Suprapubic skin (tissue), 3 donors: ENCODE data around the gene ZNF491.

Experiments
- CTCF ChIP-seq, 2 donors: fragments of 200-600 bp in 1 of 2; fragments of 450-650 bp in 1 of 2; sonication (generic) in 1 of 2; IDR thresholded peaks; one replicate each; pipeline ENCODE4 v1.5.1; 2016 to 2019; ENCODE audit warnings: antibody characterized with exemption in 2 of 2, mild to moderate bottlenecking in 1 of 2, moderate library complexity in 1 of 2
- POLR2AphosphoS5 ChIP-seq, 3 donors: sonication (generic); formaldehyde crosslinking; IDR thresholded peaks; one replicate each; pipeline ENCODE4 v1.6.1; 2017; ENCODE audit warnings: antibody characterized with exemption in 3 of 3

GRCh38 chr19:11784356-11784755, 14.0 kb upstream of the ZNF491 start:
- TF ChIP-seq CTCF (IDR thresholded peaks at IDR 0.05), result no peak
- no peak for TF ChIP-seq POLR2AphosphoS5 (IDR thresholded peaks at IDR 0.05)
